GM12878 (cell line): ENCODE data around the gene JADE3.

Experiments
- MXI1 ChIP-seq: fragments of 150-350 bp; IDR thresholded peaks from 2 replicates; pipeline ENCODE4 v1.6.1; 2011; ENCODE audit warnings: low read depth, mild to moderate bottlenecking, inconsistent platforms, low read length, improper control_type of control experiment
- NBN ChIP-seq: fragments of 450-650 bp; IDR thresholded peaks from 2 replicates; pipeline ENCODE4 v1.6.1; 2016
- SP1 ChIP-seq: IDR thresholded peaks from one replicate; pipeline ENCODE4 v1.6.1; 2011; ENCODE audit warnings: low read depth, low read length
- ZNF274 ChIP-seq: IDR thresholded peaks from one replicate; pipeline ENCODE4 v1.8.0; 2011; ENCODE audit not compliant: insufficient read length, insufficient read depth
- TF ChIP-seq, protein P1 (sequence below): IDR thresholded peaks from 2 replicates; pipeline ENCODE4 v1.6.1; 2011; ENCODE audit warnings: mild to moderate bottlenecking, low read depth, low read length, moderate library complexity; ENCODE audit not compliant: insufficient replicate concordance
- TF ChIP-seq, protein P2 (sequence below), 3 experiments: IDR thresholded peaks in 2 of 3; conservative IDR thresholded peaks in 1 of 3; 2 replicates each; pipeline ENCODE4 v1.5.1; 2011; ENCODE audit warnings: low read depth in 3 of 3, low read length in 3 of 3, mild to moderate bottlenecking in 3 of 3, control low read depth in 2 of 3, moderate library complexity in 2 of 3, inconsistent platforms in 1 of 3, mixed read lengths in 1 of 3; ENCODE audit not compliant: control insufficient read depth in 2 of 3, insufficient read depth in 1 of 3; ENCODE audit errors: extremely low read depth in 1 of 3

DNA sequence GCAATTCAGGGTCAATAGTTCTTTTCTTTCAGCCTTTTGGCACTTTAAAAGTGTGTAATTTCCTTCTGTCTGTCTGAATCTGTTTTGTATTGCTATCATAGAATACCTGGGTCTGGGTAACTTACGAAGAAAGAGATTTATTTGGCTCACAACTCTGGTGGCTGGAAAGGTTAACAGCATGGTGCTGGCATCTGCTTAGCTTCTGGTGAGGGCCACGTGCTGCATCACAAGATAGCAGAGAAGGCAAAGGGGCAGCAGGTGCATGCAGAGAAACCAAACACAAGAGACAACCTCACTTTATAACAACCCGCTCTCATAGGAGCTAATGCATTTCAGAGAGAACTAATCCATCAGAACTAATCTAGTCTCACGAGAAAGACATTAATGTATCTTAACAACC lies 184.8 kb downstream of the JADE3 start:
- TF ChIP-seq ZNF274 (no peak), NBN (no peak), SP1 (no peak), MXI1 (no peak)
- TF ChIP-seq, protein P1, sequence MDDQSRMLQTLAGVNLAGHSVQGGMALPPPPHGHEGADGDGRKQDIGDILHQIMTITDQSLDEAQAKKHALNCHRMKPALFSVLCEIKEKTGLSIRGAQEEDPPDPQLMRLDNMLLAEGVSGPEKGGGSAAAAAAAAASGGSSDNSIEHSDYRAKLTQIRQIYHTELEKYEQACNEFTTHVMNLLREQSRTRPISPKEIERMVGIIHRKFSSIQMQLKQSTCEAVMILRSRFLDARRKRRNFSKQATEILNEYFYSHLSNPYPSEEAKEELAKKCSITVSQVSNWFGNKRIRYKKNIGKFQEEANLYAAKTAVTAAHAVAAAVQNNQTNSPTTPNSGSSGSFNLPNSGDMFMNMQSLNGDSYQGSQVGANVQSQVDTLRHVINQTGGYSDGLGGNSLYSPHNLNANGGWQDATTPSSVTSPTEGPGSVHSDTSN, result no peak
- TF ChIP-seq, protein P2, sequence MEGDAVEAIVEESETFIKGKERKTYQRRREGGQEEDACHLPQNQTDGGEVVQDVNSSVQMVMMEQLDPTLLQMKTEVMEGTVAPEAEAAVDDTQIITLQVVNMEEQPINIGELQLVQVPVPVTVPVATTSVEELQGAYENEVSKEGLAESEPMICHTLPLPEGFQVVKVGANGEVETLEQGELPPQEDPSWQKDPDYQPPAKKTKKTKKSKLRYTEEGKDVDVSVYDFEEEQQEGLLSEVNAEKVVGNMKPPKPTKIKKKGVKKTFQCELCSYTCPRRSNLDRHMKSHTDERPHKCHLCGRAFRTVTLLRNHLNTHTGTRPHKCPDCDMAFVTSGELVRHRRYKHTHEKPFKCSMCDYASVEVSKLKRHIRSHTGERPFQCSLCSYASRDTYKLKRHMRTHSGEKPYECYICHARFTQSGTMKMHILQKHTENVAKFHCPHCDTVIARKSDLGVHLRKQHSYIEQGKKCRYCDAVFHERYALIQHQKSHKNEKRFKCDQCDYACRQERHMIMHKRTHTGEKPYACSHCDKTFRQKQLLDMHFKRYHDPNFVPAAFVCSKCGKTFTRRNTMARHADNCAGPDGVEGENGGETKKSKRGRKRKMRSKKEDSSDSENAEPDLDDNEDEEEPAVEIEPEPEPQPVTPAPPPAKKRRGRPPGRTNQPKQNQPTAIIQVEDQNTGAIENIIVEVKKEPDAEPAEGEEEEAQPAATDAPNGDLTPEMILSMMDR (IDR thresholded peaks at IDR 0.05 in 2 of 3, conservative IDR thresholded peaks at IDR 0.05 in 1 of 3; ENCODE audit: control insufficient read depth in 2 of 3, extremely low read depth in 1 of 3, insufficient read depth in 1 of 3, low read depth in 3 of 3, low read length in 3 of 3), result no peak
